HG03025 (cell line): ENCODE measurements around the gene PSMC6.
A peak's percentile ranks its signal among the peaks of the same experiment; 100 is the strongest.
"Not testable (repeated sequence)": the region's sequence is repeated elsewhere in the genome, so short reads cannot be mapped to it uniquely, and the experiment has no call there.

ENCODE experiments used
- ATAC-seq: cut with Tn5 transposase; IDR thresholded peaks from one replicate; pipeline ENCODE4 v1.9.1; 2021; ENCODE audit warnings: mild to moderate bottlenecking, moderate library complexity; ENCODE audit not compliant: unreplicated experiment, low FRiP score

Gene PSMC6

GRCh38 chr14:52711666-52712065 is 4.7 kb downstream of the PSMC6 start:
- ATAC-seq, result no peak

GRCh38 chr14:52716155-52716554 is 9.2 kb downstream of the PSMC6 start:
- ATAC-seq, result no peak

GRCh38 chr14:52723514-52724359 is 16.7 kb downstream of the PSMC6 start:
- no peak for ATAC-seq

GRCh38 chr14:52724360-52724644 is 17.3 kb downstream of the PSMC6 start:
- ATAC-seq, result no peak

- ATAC-seq, result not testable (repeated sequence)
These were observed 20.5 kb downstream of the PSMC6 start for GRCh38 chr14:52727509-52727908.

- ATAC-seq, result not testable (repeated sequence)
These were observed 22.0 kb downstream of the PSMC6 start for GRCh38 chr14:52729035-52729434.

- no peak for ATAC-seq
These were observed 22.6 kb downstream of the PSMC6 start for GRCh38 chr14:52729585-52729924.

GRCh38 chr14:52729925-52730708 is 23.1 kb downstream of the PSMC6 start, which contains the start of gene STYX:
TSS of gene STYX (plus strand) at chr14:52730166. CDS start at chr14:52730475, 309 bp downstream.
- peak; percentile 93 for ATAC-seq

GRCh38 chr14:52730709-52731111 is 23.7 kb downstream of the PSMC6 start:
- ATAC-seq, result no peak

GRCh38 chr14:52733824-52734223 is 26.8 kb downstream of the PSMC6 start:
- no peak for ATAC-seq

- no peak for ATAC-seq
These were observed 29.0 kb downstream of the PSMC6 start for GRCh38 chr14:52735921-52736489.

GRCh38 chr14:52738409-52738808 is 31.4 kb downstream of the PSMC6 start:
- ATAC-seq, result no peak

GRCh38 chr14:52740751-52741150 is 33.8 kb downstream of the PSMC6 start:
- ATAC-seq, result no peak

GRCh38 chr14:52741865-52742264 is 34.9 kb downstream of the PSMC6 start:
- no peak for ATAC-seq

- no peak for ATAC-seq
These were observed 41.8 kb downstream of the PSMC6 start for GRCh38 chr14:52748647-52749292.

GRCh38 chr14:52755607-52756316 is 48.8 kb downstream of the PSMC6 start:
- no peak for ATAC-seq

GRCh38 chr14:52759145-52759544 is 52.1 kb downstream of the PSMC6 start:
- ATAC-seq, result no peak

GRCh38 chr14:52762923-52763322 is 55.9 kb downstream of the PSMC6 start:
- ATAC-seq, result not testable (repeated sequence)

- ATAC-seq, result no peak
These were observed 60.2 kb downstream of the PSMC6 start for GRCh38 chr14:52767058-52767833.

GRCh38 chr14:52769887-52770286 is 62.9 kb downstream of the PSMC6 start:
- no peak for ATAC-seq
